Suppressor macrophage treated with lipopolysaccharide for 4 hours (primary cell): ENCODE results near the gene ANO7.

Experiments
- DNase-seq: peaks from one replicate; pipeline ENCODE4 v3.0.0-alpha.2; 2020

The ANO7 gene

GRCh38 chr2:241188361-241189092 lies at the start of gene ANO7:
TSS of gene ANO7 (plus strand) at chr2:241188677. CDS start at chr2:241190064, 1,387 bp downstream.
- no peak for DNase-seq

- DNase-seq = no peak
These were observed 48.7 kb upstream of the ANO7 start for GRCh38 chr2:241139531-241140444.

GRCh38 chr2:241140445-241140840 lies 48.0 kb upstream of the ANO7 start:
- no peak for DNase-seq

- no peak for DNase-seq
These were observed 47.2 kb upstream of the ANO7 start for GRCh38 chr2:241141214-241141770.

GRCh38 chr2:241142063-241142462 lies 46.4 kb upstream of the ANO7 start:
- no peak for DNase-seq

GRCh38 chr2:241142593-241142992 lies 45.9 kb upstream of the ANO7 start:
- DNase-seq = no peak

- no peak for DNase-seq
These were observed 42.2 kb upstream of the ANO7 start for GRCh38 chr2:241146286-241146685.

GRCh38 chr2:241147336-241147735 lies 41.1 kb upstream of the ANO7 start:
- no peak for DNase-seq

- DNase-seq = no peak
These were observed 40.2 kb upstream of the ANO7 start for GRCh38 chr2:241148239-241148638.

GRCh38 chr2:241148891-241149674 lies 39.4 kb upstream of the ANO7 start, which contains the start of gene PASK:
TSS of gene PASK (minus strand) at chr2:241149472. CDS start at chr2:241143032, 6,440 bp downstream.
- peak; percentile 96 for DNase-seq

- DNase-seq = no peak
These were observed 38.9 kb upstream of the ANO7 start for GRCh38 chr2:241149675-241149924.

- peak; percentile 96 for DNase-seq
These were observed 38.4 kb upstream of the ANO7 start, which contains the start of gene PPP1R7 for GRCh38 chr2:241149925-241150659. TSS of gene PPP1R7 (plus strand) at chr2:241150467. CDS start at chr2:241150496, 29 bp downstream.

- DNase-seq = no peak
These were observed 37.6 kb upstream of the ANO7 start for GRCh38 chr2:241150660-241151530.

GRCh38 chr2:241151934-241152660 lies 36.4 kb upstream of the ANO7 start:
- DNase-seq = no peak

GRCh38 chr2:241153616-241154015 lies 34.9 kb upstream of the ANO7 start:
- no peak for DNase-seq

- no peak for DNase-seq
These were observed 33.6 kb upstream of the ANO7 start for GRCh38 chr2:241154915-241155314.

- no peak for DNase-seq
These were observed 32.5 kb upstream of the ANO7 start for GRCh38 chr2:241155936-241156335.

GRCh38 chr2:241156971-241157441 lies 31.5 kb upstream of the ANO7 start:
- peak; percentile 65 for DNase-seq

GRCh38 chr2:241157841-241158545 lies 30.5 kb upstream of the ANO7 start:
- no peak for DNase-seq

GRCh38 chr2:241158546-241158900 lies 30.0 kb upstream of the ANO7 start:
- DNase-seq = no peak
